GM18505 (cell line): ENCODE results near the gene PIP5K1C.

Experiments
- ATAC-seq: cut with Tn5 transposase; IDR thresholded peaks from one replicate; pipeline ENCODE4 v1.9.1; 2021; ENCODE audit not compliant: unreplicated experiment
- POLR2A ChIP-seq: IDR thresholded peaks from 4 replicates; pipeline ENCODE4 v1.6.1; 2011; ENCODE audit warnings: borderline replicate concordance; ENCODE audit not compliant: insufficient read depth, insufficient read length; ENCODE audit errors: extremely low read depth

Gene PIP5K1C, protein sequence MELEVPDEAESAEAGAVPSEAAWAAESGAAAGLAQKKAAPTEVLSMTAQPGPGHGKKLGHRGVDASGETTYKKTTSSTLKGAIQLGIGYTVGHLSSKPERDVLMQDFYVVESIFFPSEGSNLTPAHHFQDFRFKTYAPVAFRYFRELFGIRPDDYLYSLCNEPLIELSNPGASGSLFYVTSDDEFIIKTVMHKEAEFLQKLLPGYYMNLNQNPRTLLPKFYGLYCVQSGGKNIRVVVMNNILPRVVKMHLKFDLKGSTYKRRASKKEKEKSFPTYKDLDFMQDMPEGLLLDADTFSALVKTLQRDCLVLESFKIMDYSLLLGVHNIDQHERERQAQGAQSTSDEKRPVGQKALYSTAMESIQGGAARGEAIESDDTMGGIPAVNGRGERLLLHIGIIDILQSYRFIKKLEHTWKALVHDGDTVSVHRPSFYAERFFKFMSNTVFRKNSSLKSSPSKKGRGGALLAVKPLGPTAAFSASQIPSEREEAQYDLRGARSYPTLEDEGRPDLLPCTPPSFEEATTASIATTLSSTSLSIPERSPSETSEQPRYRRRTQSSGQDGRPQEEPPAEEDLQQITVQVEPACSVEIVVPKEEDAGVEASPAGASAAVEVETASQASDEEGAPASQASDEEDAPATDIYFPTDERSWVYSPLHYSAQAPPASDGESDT

DNA sequence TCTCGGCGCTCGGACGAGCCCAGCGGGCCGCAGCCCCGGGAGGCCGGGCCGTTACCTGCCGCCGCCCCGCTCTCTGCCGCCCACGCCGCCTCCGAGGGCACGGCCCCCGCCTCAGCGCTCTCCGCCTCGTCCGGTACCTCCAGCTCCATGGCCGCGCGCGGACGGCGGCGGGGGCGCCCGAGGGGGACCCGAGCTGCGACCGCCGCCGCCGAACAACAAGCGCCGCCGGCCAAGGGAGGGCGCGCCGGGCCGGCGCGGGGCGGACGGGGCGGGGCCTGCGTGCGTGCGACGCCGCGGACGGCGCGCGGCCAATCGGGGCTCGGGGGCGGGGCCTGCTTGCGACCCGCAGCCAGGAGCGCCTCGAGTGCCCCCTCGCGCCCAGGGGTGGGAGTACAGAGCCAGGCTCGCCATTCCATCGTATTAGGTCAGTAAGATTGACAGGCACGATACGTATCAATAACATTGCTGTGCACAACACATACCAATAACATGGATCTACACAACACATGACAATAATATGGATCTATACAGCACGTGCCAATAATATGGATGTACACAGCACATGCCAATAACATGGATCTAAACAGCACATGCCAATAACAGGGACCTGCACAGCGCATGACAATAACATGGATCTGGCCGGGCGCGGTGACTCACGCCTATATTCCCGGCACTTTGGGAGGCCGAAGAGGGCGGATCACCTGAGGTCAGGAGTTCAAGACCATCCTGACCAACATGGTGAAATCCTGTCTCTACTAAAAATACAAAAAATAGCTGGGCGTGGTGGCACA, at the start of gene PIP5K1C:
PIP5K1C (minus strand) TSS at position 227 of the 791 bp plus-strand sequence; CDS start at position 149, 78 bp downstream.
- peak; percentile 59 for TF ChIP-seq POLR2A
- ATAC-seq: peak; percentile 90

DNA sequence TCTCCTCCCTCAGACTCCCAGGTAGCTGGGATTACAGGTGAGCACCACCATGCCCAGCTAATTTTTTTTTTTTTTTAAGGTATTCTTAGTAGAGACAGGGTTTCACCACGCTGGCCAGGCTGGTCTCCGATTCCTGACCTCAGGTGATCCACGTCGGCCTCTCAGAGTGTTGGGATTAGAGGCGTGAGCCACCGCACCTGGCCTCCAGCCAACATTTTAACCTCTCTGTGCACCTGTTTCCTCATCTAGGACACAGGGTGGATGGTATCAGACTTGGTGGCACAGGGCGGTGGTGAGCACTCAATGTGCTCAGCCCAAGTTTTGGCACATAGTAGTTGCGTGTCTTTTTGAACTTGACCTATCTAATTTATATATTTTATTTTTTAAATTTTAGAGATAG, 48.7 kb upstream of the PIP5K1C start:
- no peak for TF ChIP-seq POLR2A
- no peak for ATAC-seq

DNA sequence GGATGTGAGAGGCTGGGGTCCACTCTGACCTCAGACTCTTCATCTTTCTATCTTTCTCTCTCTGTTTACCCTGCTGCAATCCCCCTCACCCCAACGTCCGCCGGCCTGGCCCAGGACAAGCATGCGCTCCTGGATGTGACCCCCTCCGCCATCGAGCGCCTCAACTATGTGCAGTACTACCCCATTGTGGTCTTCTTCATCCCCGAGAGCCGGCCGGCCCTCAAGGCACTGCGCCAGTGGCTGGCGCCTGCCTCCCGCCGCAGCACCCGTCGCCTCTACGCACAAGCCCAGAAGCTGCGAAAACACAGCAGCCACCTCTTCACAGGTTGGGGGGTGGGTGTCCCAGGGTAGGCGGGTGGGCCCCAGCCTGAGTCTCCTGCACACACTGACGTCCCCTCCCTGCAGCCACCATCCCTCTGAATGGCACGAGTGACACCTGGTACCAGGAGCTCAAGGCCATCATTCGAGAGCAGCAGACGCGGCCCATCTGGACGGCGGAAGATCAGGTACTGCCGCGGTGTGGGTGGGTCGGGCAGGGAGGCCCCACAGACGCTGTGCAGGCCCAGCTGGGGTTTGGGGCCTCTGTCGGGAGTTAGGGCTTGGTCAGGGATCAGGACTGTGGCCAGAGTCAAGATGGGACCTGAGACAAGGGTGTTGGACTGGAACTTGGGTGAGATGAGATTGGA, 46.2 kb upstream of the PIP5K1C start:
- no peak for TF ChIP-seq POLR2A
- ATAC-seq: no peak

DNA sequence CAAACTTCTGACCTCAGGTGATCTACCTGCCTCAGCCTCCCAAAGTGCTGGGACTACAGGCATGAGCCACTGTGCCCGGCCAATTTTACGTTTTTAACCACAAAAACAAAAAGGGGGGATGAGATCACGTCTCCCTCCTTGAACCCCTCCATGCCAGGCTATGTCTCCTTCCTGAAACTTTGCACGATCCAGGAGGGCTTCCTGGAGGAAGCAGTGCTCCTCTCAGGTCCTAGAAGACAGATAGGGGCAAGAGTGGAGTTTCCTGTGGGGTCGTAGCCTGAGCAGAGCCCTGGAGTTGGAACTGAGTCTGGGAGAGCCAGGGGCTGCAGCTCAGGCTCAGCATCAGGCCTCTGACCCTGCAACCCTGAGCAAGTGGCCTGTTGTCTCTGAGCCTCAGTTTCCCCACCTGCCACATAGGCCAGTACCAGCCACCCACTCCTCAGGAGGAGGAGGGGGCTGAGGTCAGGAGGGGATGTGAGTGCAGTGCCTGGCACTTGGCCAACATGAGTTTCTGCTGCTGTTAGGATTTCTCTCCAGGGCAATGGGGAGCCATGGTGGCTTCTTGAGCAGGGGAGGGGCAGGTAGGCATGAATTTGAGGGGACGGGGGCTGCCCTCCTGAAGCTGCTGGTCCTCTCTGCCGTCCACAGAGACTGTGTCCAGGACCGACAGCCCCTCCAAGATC, 45.2 kb upstream of the PIP5K1C start:
- no peak for TF ChIP-seq POLR2A
- ATAC-seq: no peak

DNA sequence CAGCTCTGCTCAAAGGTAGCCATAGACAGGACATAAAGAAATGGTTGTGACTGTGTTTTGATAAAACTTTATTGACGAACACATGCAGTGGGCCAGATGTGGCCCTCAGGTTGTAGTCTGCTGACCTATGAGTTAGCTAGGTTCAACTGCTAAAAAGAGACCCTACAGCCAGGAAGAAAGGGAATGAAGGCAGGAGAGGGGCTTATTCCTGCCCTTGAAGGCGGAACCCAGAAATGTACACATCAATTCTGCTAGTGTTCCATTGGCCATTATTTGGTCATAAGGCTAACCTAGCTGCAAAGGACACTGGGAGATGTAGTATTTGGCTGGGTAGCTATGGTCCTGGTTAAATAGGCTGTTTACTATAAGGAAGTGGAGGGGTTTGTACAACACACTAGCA, 43.2 kb upstream of the PIP5K1C start:
- no peak for ATAC-seq
- no peak for TF ChIP-seq POLR2A

DNA sequence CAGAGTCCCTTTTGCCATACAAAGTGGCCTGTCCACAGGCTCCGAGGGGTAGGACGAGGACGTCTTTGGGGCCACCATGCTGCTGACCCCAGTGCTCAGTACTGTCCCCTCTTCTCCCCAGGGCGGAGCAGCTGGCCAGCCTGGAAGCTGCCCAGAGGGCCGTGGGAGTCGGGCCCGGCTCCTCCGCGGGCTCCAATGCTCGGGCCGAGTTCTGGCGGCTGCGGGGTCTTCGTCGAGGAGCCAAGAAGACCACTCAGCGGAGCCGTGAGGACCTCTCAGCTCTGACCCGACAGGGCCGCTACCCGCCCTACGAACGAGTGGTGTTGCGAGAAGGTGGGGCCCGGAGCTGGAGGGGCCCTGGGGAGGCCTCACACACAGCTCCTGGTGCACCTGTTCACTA, 40.2 kb upstream of the PIP5K1C start:
- no peak for ATAC-seq
- no peak for TF ChIP-seq POLR2A

DNA sequence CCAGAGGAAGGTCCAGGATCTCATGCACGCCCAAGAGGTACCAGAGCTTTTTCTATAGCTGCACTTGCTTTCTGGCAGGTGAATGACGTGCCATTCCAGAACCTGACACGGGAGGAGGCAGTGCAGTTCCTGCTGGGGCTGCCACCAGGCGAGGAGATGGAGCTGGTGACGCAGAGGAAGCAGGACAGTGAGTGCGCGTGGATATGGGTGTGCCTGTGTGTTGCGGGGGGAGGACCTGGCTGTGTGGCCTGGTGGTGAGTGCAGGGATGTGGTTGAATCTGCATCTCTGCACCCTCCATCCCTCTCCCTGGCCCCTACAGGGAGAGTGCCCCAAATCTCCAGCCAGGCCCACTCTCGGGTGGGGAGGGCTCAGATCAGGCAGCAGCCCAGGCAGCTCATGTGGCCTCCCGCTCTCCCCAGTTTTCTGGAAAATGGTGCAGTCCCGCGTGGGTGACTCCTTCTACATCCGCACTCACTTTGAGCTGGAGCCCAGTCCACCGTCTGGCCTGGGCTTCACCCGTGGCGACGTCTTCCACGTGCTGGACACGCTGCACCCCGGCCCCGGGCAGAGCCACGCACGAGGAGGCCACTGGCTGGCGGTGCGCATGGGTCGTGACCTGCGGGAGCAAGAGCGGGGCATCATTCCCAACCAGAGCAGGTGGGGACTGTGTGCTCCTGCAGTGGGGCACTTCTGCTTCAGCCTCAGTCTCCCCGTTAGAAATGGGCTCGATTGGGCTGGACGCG, 38.4 kb upstream of the PIP5K1C start:
- no peak for TF ChIP-seq POLR2A
- no peak for ATAC-seq

DNA sequence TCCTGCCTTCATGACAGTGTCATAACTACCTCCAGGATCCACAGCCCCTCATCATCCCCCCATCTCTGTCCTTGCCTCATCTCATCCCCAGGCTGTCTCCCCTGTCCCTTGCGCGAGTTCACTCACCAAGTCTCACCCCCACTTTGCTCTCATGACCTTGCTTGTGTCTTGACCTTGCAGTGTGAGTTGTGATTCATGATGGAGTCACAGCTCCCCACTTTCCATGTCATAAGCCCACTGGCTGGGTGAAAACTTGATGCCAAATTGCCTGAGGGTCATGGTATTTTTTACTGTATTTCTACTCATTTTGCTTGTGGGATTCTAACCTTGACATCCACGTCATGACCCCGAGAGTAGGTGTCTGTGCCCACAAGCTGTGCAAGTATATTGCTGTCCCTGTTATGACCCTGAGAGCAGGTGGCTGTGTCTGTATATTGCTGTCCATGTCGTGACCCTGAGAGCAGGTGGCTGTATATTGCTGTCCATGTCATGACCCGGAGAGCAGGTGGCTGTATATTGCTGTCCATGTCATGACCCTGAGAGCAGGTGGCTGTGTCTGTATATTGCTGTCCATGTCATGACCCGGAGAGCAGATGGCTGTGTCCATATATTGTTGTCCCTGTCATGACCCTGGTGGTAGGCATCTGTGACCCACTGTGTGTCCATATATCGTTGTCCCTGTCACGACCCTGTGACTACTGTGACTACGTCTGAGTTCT, 37.4 kb upstream of the PIP5K1C start:
- ATAC-seq: no peak
- no peak for TF ChIP-seq POLR2A

DNA sequence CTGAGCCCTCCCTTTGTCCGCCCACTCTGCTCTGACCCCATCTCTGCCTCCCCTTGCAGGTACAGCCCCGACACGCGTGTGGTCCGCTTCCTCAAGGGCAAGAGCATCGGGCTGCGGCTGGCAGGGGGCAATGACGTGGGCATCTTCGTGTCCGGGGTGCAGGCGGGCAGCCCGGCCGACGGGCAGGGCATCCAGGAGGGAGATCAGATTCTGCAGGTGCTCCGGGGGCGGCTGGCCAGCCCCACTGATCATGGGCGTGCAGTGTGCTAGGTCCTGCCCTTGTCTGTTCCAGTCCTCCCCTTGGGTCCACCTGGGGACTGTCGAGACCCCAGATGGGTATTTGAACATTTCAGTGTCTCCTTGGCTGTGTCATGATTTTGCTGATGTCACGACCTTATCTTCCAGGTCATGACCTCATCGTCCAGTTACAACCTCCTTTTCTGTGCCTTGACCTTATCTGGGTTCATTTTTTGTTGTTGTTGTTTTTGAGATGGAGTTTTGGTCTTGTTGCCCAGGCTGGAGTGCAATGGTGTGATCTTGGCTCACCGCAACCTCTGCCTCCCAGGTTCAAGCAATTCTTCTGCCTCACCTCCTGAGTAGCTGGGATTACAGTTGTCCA, 35.9 kb upstream of the PIP5K1C start:
- ATAC-seq: no peak
- no peak for TF ChIP-seq POLR2A

DNA sequence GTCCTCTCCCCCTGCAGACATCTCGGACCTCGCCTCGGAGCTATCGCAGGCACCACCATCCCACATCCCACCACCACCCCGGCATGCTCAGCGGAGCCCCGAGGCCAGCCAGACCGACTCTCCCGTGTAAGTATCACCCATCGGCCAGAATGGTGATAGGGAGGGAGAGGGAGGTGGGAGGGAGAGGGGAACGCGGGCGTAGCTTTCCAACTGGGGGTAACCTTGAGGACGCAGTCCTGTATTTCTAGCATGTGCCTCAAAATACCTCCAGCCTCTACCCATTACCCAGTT, 34.0 kb upstream of the PIP5K1C start:
- ATAC-seq: no peak
- no peak for TF ChIP-seq POLR2A
